A549 (cell line): Measurements from ENCODE around the gene CCDC18. TPM values are rescaled to one million over a fixed set of nuclear protein-coding genes. Genes with fewer than 3 reads are reported as not detected.

Source experiments
- ATAC-seq, 2 experiments: fragments of 200-7000 bp in 1 of 2; fragments of >200 bp in 1 of 2; cut with Nextera tagmentation in 1 of 2; cut with Tn5 transposase in 1 of 2; 3 replicates each; pipeline versions ENCODE4 v1.8.0 to v1.9.1; 2018 to 2020; ENCODE audit warnings: mild to moderate bottlenecking in 1 of 2, moderate library complexity in 1 of 2
- CTCF ChIA-PET: fragments of 300-600 bp; sonication (Branson Sonifier 250); formaldehyde crosslinking; extraction: SDS; loops from one replicate; lab custom pipeline; 2021; ENCODE audit warnings: antibody characterized with exemption, inconsistent platforms; lab: Yijun Ruan, JAX
- POLR2A ChIA-PET: fragments of 350-600 bp; formaldehyde crosslinking; extraction: SDS; loops from one replicate; lab custom pipeline; 2021; ENCODE audit warnings: antibody characterized with exemption, inconsistent platforms; lab: Yijun Ruan, JAX
- DNase-seq, 2 experiments: peaks; one replicate each; pipeline versions ENCODE4 v3.0.0 to v3.0.0-alpha.2; 2011 to 2016; ENCODE audit warnings: low read depth in 1 of 2, low spot score in 1 of 2
- FAIRE-seq: peaks from 2 replicates; lab custom pipeline; 2011; peaks lifted over from hg19 to GRCh38; lab: Jason Lieb, UNC
- H3K27ac ChIP-seq, 2 experiments: fragments of >200 bp; sonication (Bioruptor Twin); formaldehyde crosslinking; 3 replicates each; pipeline ENCODE4 v1.5.1; 2016 to 2017
- H3K4me1 ChIP-seq: fragments of >200 bp; sonication (Bioruptor Twin); formaldehyde crosslinking; 3 replicates; pipeline ENCODE4 v1.6.1; 2016
- H3K4me2 ChIP-seq: fragments of >200 bp; sonication (Bioruptor Twin); formaldehyde crosslinking; 3 replicates; pipeline ENCODE4 v1.6.1; 2016
- H3K4me3 ChIP-seq: fragments of >200 bp; sonication (Bioruptor Twin); formaldehyde crosslinking; 3 replicates; pipeline ENCODE4 v1.5.1; 2016
- H3K9me3 ChIP-seq: fragments of >200 bp; sonication (Bioruptor Twin); formaldehyde crosslinking; 3 replicates; pipeline ENCODE4 v1.6.1; 2016
- CEBPB ChIP-seq, 2 experiments: fragments of >200 bp in 1 of 2; sonication (Bioruptor Twin) in 1 of 2; formaldehyde crosslinking in 1 of 2; IDR thresholded peaks; 2 replicates each; pipeline ENCODE4 v1.6.1; 2012 to 2016
- CHD2 ChIP-seq: fragments of 150-350 bp; IDR thresholded peaks from 2 replicates; pipeline ENCODE4 v1.6.1; 2014; ENCODE audit warnings: low read length; ENCODE audit not compliant: partially characterized antibody
- CHD4 ChIP-seq: fragments of 200-600 bp; sonication (generic); IDR thresholded peaks from 2 replicates; pipeline ENCODE4 v1.6.1; 2016; ENCODE audit warnings: antibody characterized with exemption, mild to moderate bottlenecking, borderline replicate concordance
- CTCF ChIP-seq: fragments of >200 bp; sonication (Bioruptor Twin); formaldehyde crosslinking; IDR thresholded peaks from 3 replicates; pipeline ENCODE4 v1.5.1; 2016
- EHF ChIP-seq: fragments of 250-450 bp; sonication (Bioruptor Pico); IDR thresholded peaks from 2 replicates; pipeline ENCODE4 v1.5.0; 2020; ENCODE audit warnings: mild to moderate bottlenecking
- EHMT2 ChIP-seq: fragments of 200-600 bp; sonication (generic); IDR thresholded peaks from 2 replicates; pipeline ENCODE4 v1.6.1; 2016; ENCODE audit warnings: antibody characterized with exemption, low read depth, mild to moderate bottlenecking, moderate library complexity
- FOSL2 ChIP-seq, 2 experiments: fragments of 450-650 bp in 1 of 2; fragments of >200 bp in 1 of 2; sonication (Bioruptor Twin) in 1 of 2; formaldehyde crosslinking; IDR thresholded peaks; 2 replicates each; pipeline versions ENCODE4 v1.5.0 to v1.6.1; 2016 to 2020; ENCODE audit warnings: mild to moderate bottlenecking in 1 of 2, moderate library complexity in 1 of 2
- FOXS1 ChIP-seq: fragments of 250-450 bp; sonication (Bioruptor Pico); IDR thresholded peaks from 2 replicates; pipeline ENCODE4 v1.5.0; 2020; ENCODE audit warnings: mild to moderate bottlenecking, moderate library complexity
- HOXB13 ChIP-seq: fragments of 250-450 bp; sonication (Bioruptor Pico); IDR thresholded peaks from 2 replicates; pipeline ENCODE4 v1.5.0; 2020; ENCODE audit warnings: low read depth, mild to moderate bottlenecking, moderate library complexity
- HOXB5 ChIP-seq: fragments of 250-450 bp; sonication (Bioruptor Pico); IDR thresholded peaks from 2 replicates; pipeline ENCODE4 v1.5.0; 2020; ENCODE audit warnings: mild to moderate bottlenecking, moderate library complexity
- JUN ChIP-seq, 2 experiments: fragments of >200 bp; sonication (Bioruptor Twin); formaldehyde crosslinking; IDR thresholded peaks; 2 replicates in 1 of 2; 3 replicates in 1 of 2; pipeline ENCODE4 v1.6.1; 2016 to 2017
- JUNB ChIP-seq: fragments of >200 bp; sonication (Bioruptor Twin); formaldehyde crosslinking; IDR thresholded peaks from 2 replicates; pipeline ENCODE4 v1.6.1; 2016
- KDM1A ChIP-seq: fragments of 200-600 bp; sonication (generic); IDR thresholded peaks from 2 replicates; pipeline ENCODE4 v1.6.1; 2016; ENCODE audit warnings: low read depth, mild to moderate bottlenecking
- KDM5A ChIP-seq: fragments of 200-600 bp; sonication (generic); IDR thresholded peaks from 2 replicates; pipeline ENCODE4 v1.6.1; 2016; ENCODE audit warnings: antibody characterized with exemption, mild to moderate bottlenecking
- MAFK ChIP-seq: fragments of 450-650 bp; IDR thresholded peaks from 2 replicates; pipeline ENCODE4 v1.6.1; 2014; ENCODE audit not compliant: partially characterized antibody
- MAZ ChIP-seq: fragments of 150-350 bp; IDR thresholded peaks from 2 replicates; pipeline ENCODE4 v1.6.1; 2014; ENCODE audit warnings: antibody characterized with exemption, low read depth, low read length, borderline replicate concordance
- NFE2L2 ChIP-seq: fragments of 150-350 bp; conservative IDR thresholded peaks from 2 replicates; pipeline ENCODE4 v1.6.1; 2014; ENCODE audit warnings: low read length
- PHF8 ChIP-seq: fragments of 200-600 bp; sonication (generic); IDR thresholded peaks from 2 replicates; pipeline ENCODE4 v1.6.1; 2016; ENCODE audit warnings: low read depth, mild to moderate bottlenecking, antibody characterized with exemption, moderate library complexity, borderline replicate concordance
- POLR2AphosphoS2 ChIP-seq: conservative IDR thresholded peaks from 2 replicates; pipeline ENCODE4 v1.6.1; 2012; ENCODE audit warnings: low read length, improper control_type of control experiment, inconsistent platforms
- SMC3 ChIP-seq: fragments of >200 bp; sonication (Bioruptor Twin); formaldehyde crosslinking; IDR thresholded peaks from 3 replicates; pipeline ENCODE4 v1.6.1; 2018; ENCODE audit warnings: inconsistent platforms
- SREBF2 ChIP-seq: fragments of 450-650 bp; IDR thresholded peaks from 2 replicates; pipeline ENCODE4 v1.6.1; 2014; ENCODE audit warnings: mild to moderate bottlenecking, moderate library complexity
- TP53 ChIP-seq: fragments of 250-450 bp; sonication (Bioruptor Pico); IDR thresholded peaks from 2 replicates; pipeline ENCODE4 v1.5.0; 2021; ENCODE audit warnings: mild to moderate bottlenecking, moderate library complexity
- ZC3H11A ChIP-seq: fragments of 450-650 bp; IDR thresholded peaks from 2 replicates; pipeline ENCODE4 v1.6.1; 2014; ENCODE audit warnings: antibody characterized with exemption, mild to moderate bottlenecking
- ZFP36 ChIP-seq: fragments of 450-650 bp; IDR thresholded peaks from 2 replicates; pipeline ENCODE4 v1.6.1; 2014; ENCODE audit warnings: borderline replicate concordance; ENCODE audit not compliant: partially characterized antibody
- ZSCAN20 ChIP-seq: fragments of 250-450 bp; sonication (Bioruptor Pico); IDR thresholded peaks from 2 replicates; pipeline ENCODE4 v1.8.0; 2022; ENCODE audit warnings: mild to moderate bottlenecking, moderate library complexity
- WGBS: methylation state at CpG from one replicate; pipeline ENCODE4 v1.1.6; 2017; ENCODE audit errors: missing lambda C conversion rate; 5-methylcytosine and 5-hydroxymethylcytosine counted together
- polyA plus RNA-seq, 4 experiments: library from polyadenylated mRNA; depleted of rRNA in 3 of 4; stranded (reverse); fragments of >200 nt; fragmentation: RNase III in 1 of 4; extraction: RNeasy Plus Mini Kit Qiagen cat#74134 plus additional on column Dnase treatment in 1 of 4; gene quantifications; 2 replicates in 3 of 4; 3 replicates in 1 of 4; pipeline ENCODE4 v1.2.3, GENCODE V29; 2011 to 2017
- TF ChIP-seq, protein P1 (sequence below): IDR thresholded peaks from 2 replicates; pipeline ENCODE4 v1.6.1; 2012; ENCODE audit warnings: low read depth, borderline replicate concordance

The CCDC18 gene
- polyA plus RNA-seq, 2 of the 4 experiments (the other 2 are of a cell fraction): 9.8 to 10.0 TPM

- Histone ChIP-seq H3K9me3 (no peaks in the 10 kb centered on the region), H3K4me3 (no peak overlapping the region), H3K27ac (no peak overlapping the region), H3K4me1 (no peaks in the 10 kb centered on the region), H3K4me2 (no peak overlapping the region)
- DNase-seq (no peak), ATAC-seq (no peak), FAIRE-seq (no peak)
- TF ChIP-seq NFE2L2 (no peak), TP53 (CRISPR knock-in tag) (no peak), ZFP36 (no peak), PHF8 (no peak), EHMT2 (no peak), JUNB (no peak), CEBPB (IDR thresholded peaks at IDR 0.05) (no peak), MAFK (no peak)
- POLR2A ChIA-PET: no interaction called here
- WGBS: 83% methylated on average over 6 of the region's 6 CpGs
- CTCF ChIA-PET: no interaction called here
These were observed 19.6 kb downstream of the CCDC18 start for GRCh38 chr1:93200086-93200620.

DNA sequence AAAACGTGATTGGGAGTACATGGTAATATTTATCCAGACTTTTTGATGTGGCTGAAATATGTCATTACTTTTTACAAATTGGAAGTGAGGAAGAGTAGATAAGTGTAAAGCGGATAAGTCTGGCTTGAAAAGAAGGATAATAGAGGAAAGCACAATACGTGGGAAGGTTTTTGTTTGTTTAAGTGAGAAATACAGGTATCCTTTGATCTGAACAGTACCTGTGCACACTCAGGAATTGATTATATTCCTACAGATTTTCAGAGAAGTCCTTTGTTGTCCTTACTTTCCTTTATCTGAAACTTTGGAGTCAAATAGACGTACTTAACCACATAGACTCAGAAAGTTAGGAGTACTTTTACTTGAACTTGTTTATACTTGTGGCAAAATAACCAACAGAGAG, 20.2 kb downstream of the CCDC18 start:
- Histone ChIP-seq H3K4me1 (no peaks in the 10 kb centered on the region), H3K27ac (no peak overlapping the region), H3K9me3 (no peaks in the 10 kb centered on the region), H3K4me3 (no peak overlapping the region), H3K4me2 (no peak overlapping the region)
- POLR2A ChIA-PET: no interaction called here
- DNase-seq: no peak
- ATAC-seq: no peak
- CTCF ChIA-PET: no interaction called here
- FAIRE-seq: no peak
- no peak for TF ChIP-seq EHMT2
- no peak for TF ChIP-seq ZC3H11A
- no peak for TF ChIP-seq SREBF2
- no peak for TF ChIP-seq CHD4
- no peak for TF ChIP-seq MAZ
- TF ChIP-seq KDM1A: no peak
- TF ChIP-seq ZSCAN20 (CRISPR knock-in tag): no peak
- TF ChIP-seq CTCF: no peak
- TF ChIP-seq HOXB5 (CRISPR knock-in tag): no peak
- TF ChIP-seq FOXS1 (CRISPR knock-in tag): no peak
- TF ChIP-seq CHD2: no peak
- no peak for TF ChIP-seq EHF (CRISPR knock-in tag)
- no peak for TF ChIP-seq SMC3
- TF ChIP-seq, protein P1, sequence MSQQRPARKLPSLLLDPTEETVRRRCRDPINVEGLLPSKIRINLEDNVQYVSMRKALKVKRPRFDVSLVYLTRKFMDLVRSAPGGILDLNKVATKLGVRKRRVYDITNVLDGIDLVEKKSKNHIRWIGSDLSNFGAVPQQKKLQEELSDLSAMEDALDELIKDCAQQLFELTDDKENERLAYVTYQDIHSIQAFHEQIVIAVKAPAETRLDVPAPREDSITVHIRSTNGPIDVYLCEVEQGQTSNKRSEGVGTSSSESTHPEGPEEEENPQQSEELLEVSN: no peak
- WGBS: 89% methylated on average over 4 of the region's 4 CpGs

DNA sequence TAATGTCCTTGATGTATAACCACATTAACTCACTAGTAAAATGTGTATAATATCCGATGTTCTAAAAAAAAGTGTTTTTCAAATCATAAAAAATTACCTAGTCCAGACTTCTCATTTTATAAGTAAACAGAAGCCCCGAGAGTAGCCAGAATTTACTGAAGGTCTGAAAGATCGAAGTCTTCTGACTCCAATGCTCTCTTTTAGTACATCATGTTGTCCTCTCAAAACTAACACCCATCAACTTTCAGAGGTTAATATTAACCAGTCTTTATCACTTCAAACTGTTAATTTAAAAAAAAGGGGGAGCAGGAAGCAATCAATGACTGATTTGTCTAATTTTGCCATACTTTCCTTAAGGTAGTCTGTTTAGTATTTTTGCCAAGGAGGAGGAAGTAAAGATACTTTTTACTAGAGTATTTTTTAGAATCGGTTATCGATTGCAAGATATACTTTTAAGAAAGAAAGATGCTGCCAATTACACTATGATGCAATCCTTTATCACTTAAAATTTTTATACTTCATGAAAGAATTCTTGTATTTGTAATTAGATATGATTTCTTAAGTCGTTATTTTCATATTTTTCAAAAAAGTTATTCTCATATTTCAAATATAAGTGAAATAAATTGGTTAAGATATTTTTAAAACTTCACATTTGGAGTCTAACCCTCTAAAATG, 25.5 kb downstream of the CCDC18 start:
- no peak overlapping the region for H3K27ac ChIP-seq
- ChIA-PET CTCF (interaction anchor here (1.0 kb wide), 1 partner anchor 10 kb away, joined by 3 read pairs; no protein-coding TSS in a partner anchor), POLR2A (no interaction called here)
- TF ChIP-seq JUN (IDR thresholded peaks at IDR 0.05) (no peak), FOSL2 (IDR thresholded peaks at IDR 0.05) (no peak), FOSL2 (CRISPR knock-in tag; IDR thresholded peaks at IDR 0.05) (no peak), POLR2AphosphoS2 (no peak), KDM5A (no peak), TP53 (CRISPR knock-in tag) (no peak), MAZ (no peak), HOXB13 (no peak), EHF (CRISPR knock-in tag) (no peak), ZSCAN20 (CRISPR knock-in tag) (no peak), CEBPB (IDR thresholded peaks at IDR 0.05) (no peak)
- H3K9me3 ChIP-seq: no peaks in the 10 kb centered on the region
- FAIRE-seq (no peak), ATAC-seq (no peak), DNase-seq (no peak)
- no peak overlapping the region for H3K4me2 ChIP-seq
- 92% methylated on average over 6 of the region's 6 CpGs for WGBS
- H3K4me1 ChIP-seq: no peaks in the 10 kb centered on the region
- no peak overlapping the region for H3K4me3 ChIP-seq
